HG02870 (cell line): ENCODE data around the gene LPGAT1.

ENCODE experiments used
- ATAC-seq: cut with Tn5 transposase; IDR thresholded peaks from one replicate; pipeline ENCODE4 v1.9.1; 2021; ENCODE audit warnings: mild to moderate bottlenecking, moderate library complexity; ENCODE audit not compliant: unreplicated experiment

LPGAT1 gene

DNA sequence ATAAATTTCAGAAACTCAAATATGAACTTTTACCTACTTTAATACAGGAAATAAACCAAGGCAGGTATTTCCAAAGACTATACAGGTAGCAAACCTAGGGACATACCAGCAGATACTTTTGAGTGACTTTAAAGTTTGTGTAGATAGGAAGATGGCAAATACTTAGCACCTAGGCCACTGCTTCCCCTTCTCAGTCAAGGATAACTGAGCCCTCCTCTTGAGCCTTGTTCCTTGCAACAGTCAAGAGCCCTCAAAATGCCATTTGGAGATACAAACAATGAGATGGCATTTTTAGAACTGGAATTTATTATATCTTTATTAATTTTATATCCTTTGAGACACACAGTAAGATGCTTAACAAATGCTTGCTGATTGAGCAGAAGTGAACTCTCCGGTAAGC lies 65.9 kb downstream of the LPGAT1 start:
- no peak for ATAC-seq

DNA sequence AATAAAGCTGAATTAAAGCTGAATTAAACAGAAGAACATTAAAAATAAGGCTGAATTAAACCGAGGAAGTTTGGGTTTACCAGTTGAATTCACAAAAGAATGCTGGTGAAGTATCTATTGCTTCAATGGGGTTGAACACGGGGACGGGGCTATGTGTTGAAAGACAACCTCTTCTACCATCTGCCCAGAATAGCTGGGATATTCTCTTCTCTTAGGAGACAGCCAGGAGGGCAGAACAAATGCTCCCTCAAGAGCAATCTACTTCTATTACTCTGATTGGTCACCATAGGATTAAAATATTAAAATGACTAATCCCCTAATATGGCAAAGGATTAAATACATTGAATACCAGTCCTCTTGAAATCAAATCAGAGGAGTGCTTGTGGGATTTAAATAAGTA lies 68.4 kb downstream of the LPGAT1 start:
- ATAC-seq = no peak

GRCh38 chr1:211761400-211761799 lies 69.2 kb downstream of the LPGAT1 start:
- ATAC-seq = no peak

DNA sequence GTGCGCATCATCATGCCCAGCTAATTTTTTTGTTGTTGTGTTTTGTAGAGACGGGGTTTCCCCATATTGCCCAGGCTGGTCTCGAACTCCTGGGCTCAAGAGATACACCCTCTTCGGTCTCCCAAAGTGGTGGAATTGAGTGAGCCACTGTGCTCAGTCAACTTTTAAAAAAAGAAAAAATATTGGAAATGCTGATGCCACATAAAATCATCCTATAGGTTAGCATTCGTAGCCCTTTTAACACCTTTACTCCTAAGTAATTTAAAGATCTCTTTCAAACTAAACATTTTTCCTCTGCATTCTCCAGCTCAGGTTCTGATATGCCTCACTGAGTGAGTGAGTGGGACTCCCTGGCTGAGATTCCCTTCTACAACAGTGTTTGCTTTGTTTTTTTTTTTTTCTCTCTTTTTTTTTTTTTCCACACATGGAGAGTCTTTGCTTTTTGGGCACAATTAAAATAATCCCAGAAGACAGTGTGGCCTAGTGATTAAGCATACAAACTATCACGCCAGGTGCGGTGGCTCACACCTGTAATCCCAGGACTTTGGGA lies 74.0 kb downstream of the LPGAT1 start:
- no peak for ATAC-seq

DNA sequence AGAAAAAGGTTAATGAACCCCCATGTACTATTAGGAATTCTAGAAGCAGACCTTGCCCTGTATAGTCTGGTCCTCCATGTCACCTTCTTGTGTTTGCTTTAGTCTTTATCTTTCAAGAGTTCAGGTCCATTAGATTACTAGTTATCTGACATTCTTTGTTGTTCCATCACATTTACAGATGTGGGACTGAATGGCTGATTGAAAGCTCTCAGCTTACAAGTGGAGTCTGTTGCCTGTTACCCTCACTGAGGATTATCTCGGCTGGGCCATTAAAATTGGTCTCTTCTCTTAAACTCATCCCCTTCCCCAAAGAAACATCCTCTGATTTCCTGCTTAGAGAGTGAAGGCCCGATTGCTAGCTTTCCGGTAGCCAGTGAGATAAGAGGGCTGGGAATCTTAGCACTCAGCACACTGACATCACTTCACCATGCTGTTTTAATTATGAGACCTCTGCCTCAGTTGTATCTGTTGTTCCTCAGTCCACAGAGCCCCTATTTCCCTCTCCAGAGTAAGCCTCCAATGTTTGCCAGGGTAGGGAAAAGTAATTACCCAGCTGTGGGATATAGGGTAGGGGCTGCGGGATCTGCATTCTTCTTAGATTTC lies 76.8 kb downstream of the LPGAT1 start:
- no peak for ATAC-seq

DNA sequence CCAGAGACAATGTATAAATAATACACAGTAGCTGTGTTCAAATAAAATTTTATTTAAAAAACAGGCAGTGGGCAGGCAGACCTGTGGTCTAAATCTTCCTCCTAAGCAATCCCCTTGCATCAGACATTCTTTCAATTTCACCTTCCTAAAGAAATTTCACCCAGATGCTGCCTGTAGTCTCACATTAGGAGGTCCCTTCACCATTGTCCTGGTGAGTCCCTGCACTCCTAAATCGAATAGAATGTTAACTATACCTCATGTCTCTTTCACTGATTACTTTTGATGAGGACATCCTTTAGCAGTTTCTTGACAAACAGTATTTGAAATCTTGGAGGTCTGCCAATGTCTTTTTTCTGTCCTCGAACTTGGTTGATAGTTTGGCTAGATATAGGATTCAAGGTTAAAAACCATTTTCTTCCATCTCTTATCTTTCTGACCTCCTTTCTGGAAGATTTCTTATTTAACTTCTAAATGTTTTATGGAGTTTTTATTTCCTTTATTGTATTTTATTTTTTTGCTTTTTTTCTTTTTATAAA lies 77.5 kb downstream of the LPGAT1 start:
- no peak for ATAC-seq

GRCh38 chr1:211752317-211752716 lies 78.2 kb downstream of the LPGAT1 start:
- no peak for ATAC-seq

- ATAC-seq = peak; percentile 62
Observed at GRCh38 chr1:211751438-211751837, 79.1 kb downstream of the LPGAT1 start.

- ATAC-seq = no peak
Observed at GRCh38 chr1:211750599-211750998, 80.0 kb downstream of the LPGAT1 start.

DNA sequence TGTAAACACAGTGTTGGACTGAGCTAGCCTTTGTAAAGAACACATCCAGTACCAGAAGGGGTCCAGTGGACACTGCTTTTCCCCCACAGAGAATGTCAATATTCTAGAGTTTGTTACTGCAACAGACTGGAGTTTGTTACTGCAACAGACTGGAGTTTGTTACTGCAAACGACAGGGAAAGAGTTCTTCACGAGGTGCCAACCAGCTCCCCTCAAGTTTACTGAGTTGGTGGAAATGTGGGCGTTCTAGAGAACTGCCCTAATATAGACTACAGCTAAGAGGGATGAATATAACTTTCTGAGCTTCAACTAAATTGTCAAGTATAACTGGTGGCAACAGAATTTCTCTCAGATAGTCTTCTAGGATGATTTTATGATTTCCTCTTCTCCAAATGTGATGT lies 81.3 kb downstream of the LPGAT1 start:
- ATAC-seq = no peak

- no peak for ATAC-seq
Observed at GRCh38 chr1:211748810-211749209, 81.8 kb downstream of the LPGAT1 start.

DNA sequence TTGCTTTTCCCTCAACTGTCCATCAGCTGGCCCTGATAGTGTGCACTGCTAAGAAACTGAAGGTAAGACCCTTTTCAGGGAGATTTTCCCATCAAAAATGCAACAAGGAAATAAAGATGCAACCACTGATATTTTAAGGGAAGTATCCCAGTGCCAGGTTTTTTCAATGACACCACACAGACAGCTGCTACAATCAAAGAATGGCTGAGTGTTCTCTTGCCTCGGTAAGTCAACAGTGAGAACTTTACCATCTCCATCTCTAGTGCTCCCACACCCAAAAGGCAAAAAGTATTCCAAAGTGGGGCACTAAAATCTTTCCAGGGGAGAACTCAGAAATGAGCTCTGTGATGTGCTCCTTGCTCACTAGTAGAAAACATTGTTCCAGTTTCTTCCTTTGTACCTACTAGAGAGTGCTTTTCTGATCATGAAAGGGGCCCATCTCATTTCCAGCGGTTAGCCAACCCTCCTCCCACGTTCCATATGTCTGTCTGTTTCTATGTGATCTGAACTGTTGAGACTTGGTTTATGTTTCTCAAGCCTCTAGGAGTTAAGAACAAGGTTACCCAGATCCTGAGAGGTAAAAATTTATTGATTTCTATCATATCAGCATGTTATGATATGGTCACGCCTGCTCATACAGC lies 87.6 kb downstream of the LPGAT1 start:
- no peak for ATAC-seq

- no peak for ATAC-seq
Observed at GRCh38 chr1:211742272-211742671, 88.3 kb downstream of the LPGAT1 start.

- ATAC-seq = no peak
Observed at GRCh38 chr1:211741788-211742187, 88.8 kb downstream of the LPGAT1 start.

DNA sequence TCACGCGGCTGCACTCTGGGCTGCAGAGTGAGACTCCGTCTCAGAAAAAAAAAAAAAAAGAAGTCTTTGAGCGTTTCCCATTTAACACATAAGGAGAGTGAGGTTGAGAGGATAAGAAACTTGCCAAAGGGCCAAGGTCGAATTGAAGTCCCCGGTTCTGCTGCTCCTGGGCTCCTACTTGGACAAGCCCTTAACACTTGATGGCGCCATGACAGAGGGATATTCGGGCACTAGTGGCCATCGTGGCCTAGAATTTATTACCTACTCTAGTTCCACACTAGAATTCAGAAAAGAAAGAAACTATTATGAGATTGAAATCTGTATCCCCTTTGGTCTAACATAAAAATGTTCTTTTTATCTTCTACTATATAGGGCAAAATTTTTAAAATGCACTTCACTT lies 89.4 kb downstream of the LPGAT1 start:
- ATAC-seq = no peak

DNA sequence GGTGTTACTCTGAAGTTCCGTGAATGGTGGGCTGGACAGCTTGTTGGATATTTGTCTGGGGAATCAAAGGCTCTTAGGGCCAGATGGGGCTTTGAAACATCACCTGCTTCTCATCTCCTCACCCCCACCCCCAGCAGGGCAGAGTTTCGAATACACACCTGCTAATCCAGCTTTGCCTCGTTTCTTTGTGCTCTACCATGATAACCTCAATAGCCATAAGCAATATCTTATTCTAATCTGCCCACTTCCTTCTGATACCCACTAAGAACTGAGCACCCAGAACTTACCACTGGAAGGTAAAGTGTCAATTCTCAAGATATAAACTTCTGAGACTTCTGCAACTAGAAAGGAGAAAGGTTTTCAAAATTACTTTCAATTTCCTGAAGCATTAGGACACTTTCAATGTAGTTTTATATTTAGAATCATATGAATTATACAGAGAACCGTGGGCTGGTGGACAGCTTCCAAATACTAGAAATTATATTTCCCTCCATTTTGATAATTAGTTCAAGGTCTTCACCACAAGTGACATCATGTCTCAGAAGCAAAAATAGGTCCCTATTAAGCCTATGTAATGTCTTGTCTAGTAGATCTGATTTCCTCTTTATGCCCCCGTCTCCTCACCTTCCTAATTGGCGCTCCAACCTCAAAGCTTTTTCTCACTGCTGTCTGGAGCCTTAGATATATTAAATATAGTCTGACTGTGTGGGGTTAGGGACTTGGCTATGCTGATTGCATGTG lies 90.7 kb downstream of the LPGAT1 start:
- ATAC-seq = peak; percentile 60

DNA sequence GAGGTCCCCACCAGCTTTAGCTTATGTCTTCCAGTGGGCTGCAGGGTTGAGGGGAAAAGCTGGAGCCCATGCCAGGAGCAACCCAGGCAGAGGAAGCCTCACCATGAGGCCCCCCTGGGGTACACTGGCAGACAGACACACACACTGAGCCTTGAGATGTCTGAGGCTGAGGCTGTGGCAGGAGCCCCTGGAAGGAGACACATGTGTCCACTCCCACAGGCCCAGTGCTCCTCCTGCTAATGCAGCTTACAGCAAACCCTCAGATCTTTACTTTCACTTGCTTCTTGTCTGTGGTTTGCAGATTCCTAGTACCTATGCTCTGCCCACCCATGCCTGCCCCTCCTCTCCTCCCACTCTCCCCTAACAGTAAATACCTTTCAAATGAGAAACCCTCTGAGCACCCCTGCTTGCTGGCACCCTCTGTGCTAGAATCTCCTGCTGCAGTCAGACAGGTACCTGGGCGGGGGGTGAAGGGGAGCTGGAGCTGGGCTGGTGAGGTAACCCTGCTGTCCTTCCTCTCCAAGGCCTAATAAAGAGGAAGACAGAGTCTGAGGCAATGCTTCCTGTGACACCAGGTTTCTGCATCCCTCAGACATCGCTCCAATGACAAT lies 91.8 kb downstream of the LPGAT1 start:
- ATAC-seq = no peak

DNA sequence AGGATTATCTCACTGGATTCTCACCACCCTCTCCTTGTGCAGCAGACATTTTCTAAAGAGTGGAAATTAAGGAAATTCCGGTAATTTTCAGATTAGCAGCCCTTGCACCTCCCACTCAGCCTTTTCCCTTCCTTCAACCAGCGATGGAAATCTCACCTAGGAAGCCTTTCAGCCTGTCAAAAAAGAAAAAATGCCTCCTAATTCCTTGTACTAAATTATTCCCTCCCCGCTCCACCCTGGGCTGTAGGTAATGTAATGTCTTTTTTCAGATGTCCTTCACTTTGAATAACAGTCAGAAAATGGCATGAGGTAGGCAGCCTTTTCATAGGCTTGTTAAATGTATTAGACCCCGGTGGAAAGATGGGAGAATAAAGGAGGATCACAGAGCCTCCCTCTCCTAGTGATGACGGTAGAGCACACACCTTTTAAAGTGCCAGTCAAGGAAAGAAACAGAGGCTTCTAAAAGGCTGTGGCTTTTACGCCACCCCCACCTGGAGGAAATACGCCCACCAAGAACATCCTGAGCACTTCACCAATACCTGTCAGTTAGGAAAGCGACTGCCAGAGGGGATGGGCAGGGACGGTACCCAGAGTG lies 92.4 kb downstream of the LPGAT1 start:
- ATAC-seq = no peak

DNA sequence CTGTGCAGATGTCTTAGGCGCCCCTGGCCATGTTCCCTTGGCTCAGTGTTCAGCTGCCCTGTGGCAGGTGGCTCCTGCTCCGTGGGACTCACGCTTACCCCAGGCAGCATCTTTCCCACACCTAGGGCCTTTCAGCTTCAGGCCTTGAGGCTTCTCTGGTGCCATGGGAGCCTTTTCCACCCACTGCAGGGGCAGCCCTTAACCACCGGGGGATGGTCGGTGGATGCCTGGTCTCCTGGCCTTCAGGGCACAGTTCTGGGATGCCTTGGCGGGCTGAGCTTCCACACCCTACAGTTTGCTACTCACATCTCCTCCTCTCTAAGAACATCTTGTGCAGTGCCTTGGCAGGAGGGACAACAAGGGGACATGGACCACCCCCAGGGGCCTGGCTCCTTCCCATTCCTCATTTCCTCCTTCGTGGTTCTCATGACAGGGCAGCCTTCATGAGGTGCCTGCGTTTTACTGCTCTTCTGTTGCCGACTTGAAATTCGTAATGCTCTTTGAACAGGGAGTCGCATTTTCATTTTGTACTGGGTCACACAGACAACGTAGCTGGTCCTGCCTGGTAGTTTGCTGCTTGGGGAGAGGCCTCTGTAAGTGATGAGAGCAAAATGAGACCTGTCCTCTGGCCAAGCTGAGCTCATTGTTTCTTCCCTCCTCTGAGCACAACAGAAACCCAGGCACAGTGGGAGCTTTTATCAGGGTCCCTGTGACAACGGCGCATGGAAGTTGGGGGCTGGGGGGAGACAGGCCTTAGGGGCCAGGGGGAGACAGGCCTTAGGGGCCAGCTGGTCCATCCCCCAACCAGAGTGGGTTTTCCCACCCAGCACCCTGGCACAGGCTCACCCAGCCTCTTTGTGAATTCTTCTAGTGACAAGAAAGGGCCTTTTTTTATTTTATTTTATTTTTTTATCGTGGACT lies 93.2 kb downstream of the LPGAT1 start:
- no peak for ATAC-seq

GRCh38 chr1:211736351-211736915 lies 94.1 kb downstream of the LPGAT1 start:
- ATAC-seq = no peak
